Measurements from ENCODE around the gene MAN1C1. TPM values are rescaled to one million over a fixed set of nuclear protein-coding genes. Genes with fewer than 3 reads are reported as not detected.

MAN1C1 gene
- total and polyA plus RNA-seq, 10 of the 15 experiments (the other 5 are each of a cell fraction or from before 2014, with no cell fraction given): 0.12 to 0.56 (median 0.22) TPM; not detected in 3

DNA sequence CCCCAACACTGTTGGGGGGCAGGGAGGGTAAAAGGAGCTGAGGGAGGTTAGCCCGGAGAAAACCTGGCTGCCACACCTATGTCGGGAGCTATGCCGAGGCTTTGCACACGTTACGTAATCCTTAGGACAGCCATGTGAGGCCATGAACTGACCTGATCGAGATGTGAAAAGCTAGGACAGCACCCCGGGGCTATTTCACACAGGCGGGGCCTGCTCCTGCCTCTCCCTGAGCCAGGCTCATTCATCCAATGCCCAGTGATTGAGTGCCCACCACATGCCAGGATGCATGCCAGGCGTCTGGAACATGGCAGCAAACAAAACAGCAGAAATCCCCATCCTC is 43.0 kb upstream of the MAN1C1 start:
- 78% methylated on average over 9 of the region's 9 CpGs for WGBS (ENCODE audit: insufficient coverage, insufficient replicate concordance, low lambda C conversion rate, missing lambda C conversion rate)
- Histone ChIP-seq H3K4me2 (ENCODE audit: control insufficient read depth, insufficient read depth) (no peak overlapping the region), H3K9ac (ENCODE audit: control insufficient read depth, insufficient read depth, low read length) (no peak overlapping the region), H3K27ac (ENCODE audit: control insufficient read depth, insufficient read depth) (no peak overlapping the region), H3K4me3 (no peak overlapping the region), H3K27me3 (replicated peaks in 1 of 2; ENCODE audit: control insufficient read depth in 2 of 2, insufficient read depth in 2 of 2, low read length in 1 of 2) (no peaks in the 10 kb centered on the region), H3K9me3 (replicated peaks; ENCODE audit: control insufficient read depth, insufficient read depth, low read length) (no peaks in the 10 kb centered on the region), H4K20me1 (ENCODE audit: control insufficient read depth, insufficient read depth) (no peaks in the 10 kb centered on the region; the same call in 1 of the 2 replicates), H3K36me3 (ENCODE audit: control insufficient read depth in 2 of 2, insufficient read depth in 2 of 2, low read length in 1 of 2) (no peaks in the 10 kb centered on the region), H3K79me2 (ENCODE audit: control insufficient read depth, insufficient read depth, low read length) (no peaks in the 10 kb centered on the region), H3K4me1 (ENCODE audit: control insufficient read depth, insufficient read depth, low read length) (no peaks in the 10 kb centered on the region), H2AFZ (ENCODE audit: control insufficient read depth, low read depth, low read length) (no peak overlapping the region)
- in situ Hi-C loops (cut with MboI): no loop called here
- ATAC-seq (no peak), FAIRE-seq (no peak), DNase-seq (ENCODE audit: low read depth, low spot score) (no peak)
- BruUV-seq (replicated peaks): no TSS peak
- CTCF ChIA-PET: interaction anchor here (1.1 to 2.0 kb wide), 3 partner anchors 18 to 87 kb away, joined by 3 to 12 read pairs (median 8); no protein-coding TSS in a partner anchor
- intact Hi-C loops (cut with micrococcal nuclease; ENCODE audit: unreplicated experiment): no loop called here
- POLR2A ChIA-PET: no interaction called here
- TF ChIP-seq, protein P1, sequence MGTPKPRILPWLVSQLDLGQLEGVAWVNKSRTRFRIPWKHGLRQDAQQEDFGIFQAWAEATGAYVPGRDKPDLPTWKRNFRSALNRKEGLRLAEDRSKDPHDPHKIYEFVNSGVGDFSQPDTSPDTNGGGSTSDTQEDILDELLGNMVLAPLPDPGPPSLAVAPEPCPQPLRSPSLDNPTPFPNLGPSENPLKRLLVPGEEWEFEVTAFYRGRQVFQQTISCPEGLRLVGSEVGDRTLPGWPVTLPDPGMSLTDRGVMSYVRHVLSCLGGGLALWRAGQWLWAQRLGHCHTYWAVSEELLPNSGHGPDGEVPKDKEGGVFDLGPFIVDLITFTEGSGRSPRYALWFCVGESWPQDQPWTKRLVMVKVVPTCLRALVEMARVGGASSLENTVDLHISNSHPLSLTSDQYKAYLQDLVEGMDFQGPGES (IDR thresholded peaks at IDR 0.05): no peak
- TF ChIP-seq EP300 (IDR thresholded peaks at IDR 0.05; ENCODE audit: borderline replicate concordance in 1 of 2, control insufficient read depth in 1 of 2, low read depth in 2 of 2, low read length in 2 of 2): no peak
- TF ChIP-seq, protein P2, sequence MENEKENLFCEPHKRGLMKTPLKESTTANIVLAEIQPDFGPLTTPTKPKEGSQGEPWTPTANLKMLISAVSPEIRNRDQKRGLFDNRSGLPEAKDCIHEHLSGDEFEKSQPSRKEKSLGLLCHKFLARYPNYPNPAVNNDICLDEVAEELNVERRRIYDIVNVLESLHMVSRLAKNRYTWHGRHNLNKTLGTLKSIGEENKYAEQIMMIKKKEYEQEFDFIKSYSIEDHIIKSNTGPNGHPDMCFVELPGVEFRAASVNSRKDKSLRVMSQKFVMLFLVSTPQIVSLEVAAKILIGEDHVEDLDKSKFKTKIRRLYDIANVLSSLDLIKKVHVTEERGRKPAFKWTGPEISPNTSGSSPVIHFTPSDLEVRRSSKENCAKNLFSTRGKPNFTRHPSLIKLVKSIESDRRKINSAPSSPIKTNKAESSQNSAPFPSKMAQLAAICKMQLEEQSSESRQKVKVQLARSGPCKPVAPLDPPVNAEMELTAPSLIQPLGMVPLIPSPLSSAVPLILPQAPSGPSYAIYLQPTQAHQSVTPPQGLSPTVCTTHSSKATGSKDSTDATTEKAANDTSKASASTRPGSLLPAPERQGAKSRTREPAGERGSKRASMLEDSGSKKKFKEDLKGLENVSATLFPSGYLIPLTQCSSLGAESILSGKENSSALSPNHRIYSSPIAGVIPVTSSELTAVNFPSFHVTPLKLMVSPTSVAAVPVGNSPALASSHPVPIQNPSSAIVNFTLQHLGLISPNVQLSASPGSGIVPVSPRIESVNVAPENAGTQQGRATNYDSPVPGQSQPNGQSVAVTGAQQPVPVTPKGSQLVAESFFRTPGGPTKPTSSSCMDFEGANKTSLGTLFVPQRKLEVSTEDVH (IDR thresholded peaks at IDR 0.05; ENCODE audit: low read depth, partially characterized antibody): no peak
- RAD21 ChIA-PET (ENCODE audit: unreplicated experiment): no interaction called here
- SMC1A ChIA-PET (ENCODE audit: uncharacterized antibody, unreplicated experiment): interaction anchor here (1.1 to 1.3 kb wide), 2 partner anchors 23 to 25 kb away, joined by 3 to 5 read pairs; no protein-coding TSS in a partner anchor

Measured in GM12878 (cell line).